ENCODE data around the gene IFT57. TPM values are rescaled to one million over a fixed set of nuclear protein-coding genes. Genes with fewer than 3 reads are reported as not detected.

Gene IFT57
- total and polyA plus RNA-seq, 10 of the 15 experiments (the other 5 are each of a cell fraction or from before 2014, with no cell fraction given), result 1.8 to 25.0 (median 7.5) TPM

DNA sequence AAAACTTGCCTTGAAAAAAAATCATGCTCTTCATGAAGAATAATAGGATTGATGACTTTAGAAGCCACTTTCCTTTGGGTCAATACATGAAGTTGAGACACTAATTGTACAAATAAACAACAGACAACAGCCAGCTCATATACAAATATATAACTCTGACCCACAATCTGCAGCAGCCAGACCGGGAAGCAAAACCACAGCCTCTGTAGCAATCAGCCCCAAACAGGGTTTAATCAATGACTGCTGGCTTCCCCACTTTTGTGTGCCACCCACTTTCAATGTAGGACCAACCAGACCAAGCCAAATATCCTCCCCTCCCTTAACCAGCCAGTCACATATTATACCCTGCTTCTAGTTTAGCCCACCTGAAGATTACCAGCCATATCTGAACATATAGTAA lies 39.0 kb downstream of the IFT57 start:
- no peaks in the 10 kb centered on the region for H3K27me3 ChIP-seq (replicated peaks in 1 of 2; ENCODE audit: control insufficient read depth in 2 of 2, insufficient read depth in 2 of 2, low read length in 1 of 2)
- ChIA-PET RAD21 (ENCODE audit: unreplicated experiment) (no interaction called here), POLR2A (no interaction called here), CTCF (no interaction called here), SMC1A (ENCODE audit: uncharacterized antibody, unreplicated experiment) (no interaction called here)
- DNase-seq (ENCODE audit: low read depth, low spot score), result no peak
- H3K4me1 ChIP-seq (ENCODE audit: control insufficient read depth, insufficient read depth, low read length), result no peaks in the 10 kb centered on the region
- no peak overlapping the region for H2AFZ ChIP-seq (ENCODE audit: control insufficient read depth, low read depth, low read length)
- no peaks in the 10 kb centered on the region for H4K20me1 ChIP-seq (ENCODE audit: control insufficient read depth, insufficient read depth)
- TF ChIP-seq RAD21 (IDR thresholded peaks at IDR 0.05; ENCODE audit: insufficient read depth, low read depth, low read length) (no peak), CBX3 (IDR thresholded peaks at IDR 0.05; ENCODE audit: borderline replicate concordance, low read depth) (no peak), ZNF217 (IDR thresholded peaks at IDR 0.05) (no peak), TARDBP (IDR thresholded peaks at IDR 0.05; ENCODE audit: borderline replicate concordance) (no peak), FOXK2 (IDR thresholded peaks at IDR 0.05) (no peak), SRF (IDR thresholded peaks at IDR 0.05; ENCODE audit: low read depth in 2 of 2, low read length in 2 of 2) (no peak), IKZF2 (IDR thresholded peaks at IDR 0.05) (no peak)
- TF ChIP-seq, protein P1, sequence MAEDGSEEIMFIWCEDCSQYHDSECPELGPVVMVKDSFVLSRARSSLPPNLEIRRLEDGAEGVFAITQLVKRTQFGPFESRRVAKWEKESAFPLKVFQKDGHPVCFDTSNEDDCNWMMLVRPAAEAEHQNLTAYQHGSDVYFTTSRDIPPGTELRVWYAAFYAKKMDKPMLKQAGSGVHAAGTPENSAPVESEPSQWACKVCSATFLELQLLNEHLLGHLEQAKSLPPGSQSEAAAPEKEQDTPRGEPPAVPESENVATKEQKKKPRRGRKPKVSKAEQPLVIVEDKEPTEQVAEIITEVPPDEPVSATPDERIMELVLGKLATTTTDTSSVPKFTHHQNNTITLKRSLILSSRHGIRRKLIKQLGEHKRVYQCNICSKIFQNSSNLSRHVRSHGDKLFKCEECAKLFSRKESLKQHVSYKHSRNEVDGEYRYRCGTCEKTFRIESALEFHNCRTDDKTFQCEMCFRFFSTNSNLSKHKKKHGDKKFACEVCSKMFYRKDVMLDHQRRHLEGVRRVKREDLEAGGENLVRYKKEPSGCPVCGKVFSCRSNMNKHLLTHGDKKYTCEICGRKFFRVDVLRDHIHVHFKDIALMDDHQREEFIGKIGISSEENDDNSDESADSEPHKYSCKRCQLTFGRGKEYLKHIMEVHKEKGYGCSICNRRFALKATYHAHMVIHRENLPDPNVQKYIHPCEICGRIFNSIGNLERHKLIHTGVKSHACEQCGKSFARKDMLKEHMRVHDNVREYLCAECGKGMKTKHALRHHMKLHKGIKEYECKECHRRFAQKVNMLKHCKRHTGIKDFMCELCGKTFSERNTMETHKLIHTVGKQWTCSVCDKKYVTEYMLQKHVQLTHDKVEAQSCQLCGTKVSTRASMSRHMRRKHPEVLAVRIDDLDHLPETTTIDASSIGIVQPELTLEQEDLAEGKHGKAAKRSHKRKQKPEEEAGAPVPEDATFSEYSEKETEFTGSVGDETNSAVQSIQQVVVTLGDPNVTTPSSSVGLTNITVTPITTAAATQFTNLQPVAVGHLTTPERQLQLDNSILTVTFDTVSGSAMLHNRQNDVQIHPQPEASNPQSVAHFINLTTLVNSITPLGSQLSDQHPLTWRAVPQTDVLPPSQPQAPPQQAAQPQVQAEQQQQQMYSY (CRISPR knock-in tag; IDR thresholded peaks at IDR 0.05), result no peak
- TF ChIP-seq, protein P2, sequence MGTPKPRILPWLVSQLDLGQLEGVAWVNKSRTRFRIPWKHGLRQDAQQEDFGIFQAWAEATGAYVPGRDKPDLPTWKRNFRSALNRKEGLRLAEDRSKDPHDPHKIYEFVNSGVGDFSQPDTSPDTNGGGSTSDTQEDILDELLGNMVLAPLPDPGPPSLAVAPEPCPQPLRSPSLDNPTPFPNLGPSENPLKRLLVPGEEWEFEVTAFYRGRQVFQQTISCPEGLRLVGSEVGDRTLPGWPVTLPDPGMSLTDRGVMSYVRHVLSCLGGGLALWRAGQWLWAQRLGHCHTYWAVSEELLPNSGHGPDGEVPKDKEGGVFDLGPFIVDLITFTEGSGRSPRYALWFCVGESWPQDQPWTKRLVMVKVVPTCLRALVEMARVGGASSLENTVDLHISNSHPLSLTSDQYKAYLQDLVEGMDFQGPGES (IDR thresholded peaks at IDR 0.05), result no peak
- TF ChIP-seq, protein P3, sequence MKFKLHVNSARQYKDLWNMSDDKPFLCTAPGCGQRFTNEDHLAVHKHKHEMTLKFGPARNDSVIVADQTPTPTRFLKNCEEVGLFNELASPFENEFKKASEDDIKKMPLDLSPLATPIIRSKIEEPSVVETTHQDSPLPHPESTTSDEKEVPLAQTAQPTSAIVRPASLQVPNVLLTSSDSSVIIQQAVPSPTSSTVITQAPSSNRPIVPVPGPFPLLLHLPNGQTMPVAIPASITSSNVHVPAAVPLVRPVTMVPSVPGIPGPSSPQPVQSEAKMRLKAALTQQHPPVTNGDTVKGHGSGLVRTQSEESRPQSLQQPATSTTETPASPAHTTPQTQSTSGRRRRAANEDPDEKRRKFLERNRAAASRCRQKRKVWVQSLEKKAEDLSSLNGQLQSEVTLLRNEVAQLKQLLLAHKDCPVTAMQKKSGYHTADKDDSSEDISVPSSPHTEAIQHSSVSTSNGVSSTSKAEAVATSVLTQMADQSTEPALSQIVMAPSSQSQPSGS (IDR thresholded peaks at IDR 0.05; ENCODE audit: low read length), result no peak
- no peak overlapping the region for H3K9ac ChIP-seq (ENCODE audit: control insufficient read depth, insufficient read depth, low read length)
- no peak overlapping the region for H3K4me3 ChIP-seq
- intact Hi-C loops (cut with micrococcal nuclease; ENCODE audit: unreplicated experiment) (no loop called here), in situ Hi-C loops (cut with MboI) (no loop called here)
- ATAC-seq, result no peak
- no peak overlapping the region for H3K27ac ChIP-seq (ENCODE audit: control insufficient read depth, insufficient read depth)
- H3K79me2 ChIP-seq (ENCODE audit: control insufficient read depth, insufficient read depth, low read length), result no peaks in the 10 kb centered on the region
- WGBS (ENCODE audit: insufficient coverage, insufficient replicate concordance, low lambda C conversion rate, missing lambda C conversion rate), result 61% methylated on average over 1 of the region's 1 CpG
- H3K4me2 ChIP-seq (ENCODE audit: control insufficient read depth, insufficient read depth), result no peak overlapping the region
- H3K36me3 ChIP-seq (ENCODE audit: control insufficient read depth in 2 of 2, insufficient read depth in 2 of 2, low read length in 1 of 2), result no peaks in the 10 kb centered on the region
- FAIRE-seq, result no peak
- peaks cover 2% of the 10 kb centered on the region; the same call in 2 of the 3 replicates for H3K9me3 ChIP-seq (replicated peaks; ENCODE audit: control insufficient read depth, insufficient read depth, low read length)
- no TSS peak for BruUV-seq (replicated peaks)
